HG02763 (cell line): Measurements from ENCODE around the gene KRTAP10-7.
"Not testable (repeated sequence)": the region's sequence is repeated elsewhere in the genome, so short reads cannot be mapped to it uniquely, and the experiment has no call there.

Experiments
- ATAC-seq: cut with Tn5 transposase; IDR thresholded peaks from one replicate; pipeline ENCODE4 v1.9.1; 2021; ENCODE audit warnings: mild to moderate bottlenecking, moderate library complexity; ENCODE audit not compliant: unreplicated experiment

Gene KRTAP10-7

GRCh38 chr21:44610157-44610843, 9.9 kb downstream of the KRTAP10-7 start:
- ATAC-seq = not testable (repeated sequence)

- ATAC-seq = no peak
Measured at GRCh38 chr21:44611551-44611950, 11.2 kb downstream of the KRTAP10-7 start.

- no peak for ATAC-seq
Measured at GRCh38 chr21:44612029-44612486, 11.7 kb downstream of the KRTAP10-7 start, which contains the start of gene KRTAP10-8. TSS of gene KRTAP10-8 (plus strand) at chr21:44612079. CDS start at chr21:44612101, 22 bp downstream.

GRCh38 chr21:44612669-44613229, 12.4 kb downstream of the KRTAP10-7 start:
- no peak for ATAC-seq

- ATAC-seq = no peak
Measured at GRCh38 chr21:44613386-44614155, 13.2 kb downstream of the KRTAP10-7 start.

GRCh38 chr21:44614161-44614631, 13.8 kb downstream of the KRTAP10-7 start:
- ATAC-seq = no peak

- no peak for ATAC-seq
Measured at GRCh38 chr21:44614961-44615391, 14.6 kb downstream of the KRTAP10-7 start.

GRCh38 chr21:44615466-44615865, 15.1 kb downstream of the KRTAP10-7 start:
- ATAC-seq = no peak

- ATAC-seq = no peak
Measured at GRCh38 chr21:44615911-44616590, 15.7 kb downstream of the KRTAP10-7 start.

GRCh38 chr21:44616591-44616926, 16.2 kb downstream of the KRTAP10-7 start:
- no peak for ATAC-seq

- ATAC-seq = no peak
Measured at GRCh38 chr21:44617071-44617501, 16.7 kb downstream of the KRTAP10-7 start.

GRCh38 chr21:44618504-44618903, 18.1 kb downstream of the KRTAP10-7 start:
- no peak for ATAC-seq

GRCh38 chr21:44618909-44619308, 18.5 kb downstream of the KRTAP10-7 start:
- ATAC-seq = no peak

GRCh38 chr21:44619886-44620285, 19.5 kb downstream of the KRTAP10-7 start:
- no peak for ATAC-seq

- ATAC-seq = no peak
Measured at GRCh38 chr21:44623575-44623974, 23.2 kb downstream of the KRTAP10-7 start.

- ATAC-seq = no peak
Measured at GRCh38 chr21:44625756-44626155, 25.4 kb downstream of the KRTAP10-7 start.

GRCh38 chr21:44626262-44626661, 25.9 kb downstream of the KRTAP10-7 start:
- no peak for ATAC-seq

GRCh38 chr21:44626673-44627143, 26.3 kb downstream of the KRTAP10-7 start, which contains the start of gene KRTAP10-9:
TSS of gene KRTAP10-9 (plus strand) at chr21:44627093. CDS start at chr21:44627172, 79 bp downstream.
- ATAC-seq = no peak

- ATAC-seq = not testable (repeated sequence)
Measured at GRCh38 chr21:44627181-44627822, 26.9 kb downstream of the KRTAP10-7 start.

- ATAC-seq = not testable (repeated sequence)
Measured at GRCh38 chr21:44627831-44628233, 27.4 kb downstream of the KRTAP10-7 start.
